HG03108 (cell line): ENCODE results near the gene COLEC12.

ENCODE experiments used
- ATAC-seq: cut with Tn5 transposase; IDR thresholded peaks from one replicate; pipeline ENCODE4 v1.9.1; 2021; ENCODE audit warnings: moderate library complexity; ENCODE audit not compliant: unreplicated experiment

Gene COLEC12

DNA sequence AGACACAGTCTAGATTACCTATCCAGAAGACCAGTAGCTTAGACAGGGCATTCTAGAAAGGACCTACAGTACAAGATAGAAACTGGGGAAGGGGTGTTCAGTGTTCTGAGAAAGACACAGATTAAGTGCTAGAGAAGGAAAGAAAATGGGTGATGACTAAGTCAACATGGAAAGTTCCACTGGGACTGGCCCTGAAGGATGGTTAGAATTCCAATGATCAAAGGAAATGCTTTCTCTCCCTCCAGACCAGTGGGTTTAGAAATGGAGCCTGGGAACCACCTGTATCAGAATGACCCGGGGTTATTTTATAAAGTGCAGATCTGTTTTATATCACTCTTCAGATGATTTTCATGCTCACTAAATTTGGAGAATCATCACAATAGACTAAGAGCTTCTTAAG lies 5.8 kb upstream of the COLEC12 start:
- ATAC-seq = no peak

DNA sequence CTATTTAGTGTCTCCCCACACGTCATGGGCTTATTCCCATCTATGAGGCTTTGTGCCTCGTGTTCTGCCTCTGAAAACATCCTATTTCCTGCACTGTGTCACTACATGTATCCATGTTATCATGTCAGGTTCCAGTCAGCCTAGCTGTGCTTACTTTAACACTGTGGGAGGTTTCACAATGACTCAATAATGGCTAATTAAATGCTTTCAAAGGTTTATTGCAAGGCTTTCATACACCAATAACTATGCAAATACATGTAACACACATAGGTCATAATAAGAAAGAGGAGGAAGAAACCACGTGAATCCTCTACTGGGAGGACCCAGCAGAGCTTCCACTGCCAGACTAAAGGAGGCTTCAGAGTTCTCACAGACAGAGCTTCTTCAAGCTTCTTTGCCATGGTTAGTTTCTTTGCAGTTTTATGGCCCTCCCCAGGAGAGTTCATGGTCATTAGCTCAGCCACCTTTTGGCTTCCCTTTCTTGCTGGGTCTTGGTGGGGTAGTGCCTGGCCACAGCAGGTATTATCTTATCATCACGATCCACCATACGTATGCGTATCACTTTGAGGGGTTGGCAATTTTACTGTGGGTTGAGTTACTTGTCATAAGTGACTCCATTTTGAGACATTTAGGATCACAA lies 5.1 kb upstream of the COLEC12 start:
- ATAC-seq = peak; percentile 93

DNA sequence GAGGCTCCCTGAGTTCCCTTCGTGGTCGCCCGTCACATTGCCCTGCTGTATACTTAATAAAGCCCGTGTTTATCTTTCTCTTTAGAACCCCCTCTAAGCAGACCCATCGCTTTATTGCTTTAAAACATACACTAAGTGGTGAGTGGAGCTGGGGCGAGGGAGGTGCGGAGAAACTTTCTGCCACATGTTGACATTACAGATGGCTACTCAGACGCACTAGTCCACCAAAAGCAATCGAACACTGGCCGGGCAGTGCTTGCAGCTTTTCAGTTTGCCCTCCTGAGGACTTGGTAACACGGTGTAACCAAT lies 859 bp upstream of the COLEC12 start:
- ATAC-seq = no peak

DNA sequence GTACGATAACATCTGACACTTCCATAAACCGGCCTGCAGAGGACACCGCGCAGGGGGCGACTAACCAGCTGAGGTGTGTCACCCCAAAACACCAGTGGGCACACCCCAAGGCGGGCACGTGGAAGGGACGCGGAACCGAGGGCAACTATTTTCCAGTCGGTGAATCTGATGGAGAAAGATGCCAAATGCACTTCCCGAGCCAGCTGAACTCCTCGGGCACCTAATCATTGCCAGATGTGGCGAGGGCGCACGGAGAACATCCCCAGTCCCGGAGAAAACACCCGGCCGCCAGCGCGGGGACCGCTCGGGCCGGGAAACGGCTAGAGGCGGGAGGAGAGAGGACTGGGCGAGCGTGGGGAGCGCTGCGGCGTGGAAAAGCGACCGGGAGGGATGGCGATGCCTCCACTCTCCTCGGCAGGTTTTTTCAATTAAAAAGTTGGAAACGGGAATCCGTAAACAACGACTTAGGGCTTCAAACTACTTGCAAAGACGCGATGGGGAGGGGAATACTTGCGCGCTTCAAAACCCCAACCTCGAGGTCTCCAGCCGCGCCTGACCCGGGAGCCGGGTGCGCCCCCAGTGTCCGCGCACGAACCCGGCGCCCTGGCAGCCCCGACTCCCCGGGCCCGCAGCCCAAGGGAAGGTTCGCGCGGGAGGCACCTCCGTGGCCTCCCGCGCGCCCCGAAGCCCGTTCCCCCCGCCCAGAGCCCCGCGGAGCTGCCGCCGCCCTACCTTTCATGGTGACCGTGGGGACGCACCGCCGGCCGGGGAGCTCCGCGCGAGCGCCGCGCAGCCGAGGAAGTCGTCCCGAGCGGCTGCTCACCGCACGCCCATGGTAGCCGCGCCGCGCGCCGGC lies 497 bp downstream of the COLEC12 start:
- ATAC-seq = no peak

DNA sequence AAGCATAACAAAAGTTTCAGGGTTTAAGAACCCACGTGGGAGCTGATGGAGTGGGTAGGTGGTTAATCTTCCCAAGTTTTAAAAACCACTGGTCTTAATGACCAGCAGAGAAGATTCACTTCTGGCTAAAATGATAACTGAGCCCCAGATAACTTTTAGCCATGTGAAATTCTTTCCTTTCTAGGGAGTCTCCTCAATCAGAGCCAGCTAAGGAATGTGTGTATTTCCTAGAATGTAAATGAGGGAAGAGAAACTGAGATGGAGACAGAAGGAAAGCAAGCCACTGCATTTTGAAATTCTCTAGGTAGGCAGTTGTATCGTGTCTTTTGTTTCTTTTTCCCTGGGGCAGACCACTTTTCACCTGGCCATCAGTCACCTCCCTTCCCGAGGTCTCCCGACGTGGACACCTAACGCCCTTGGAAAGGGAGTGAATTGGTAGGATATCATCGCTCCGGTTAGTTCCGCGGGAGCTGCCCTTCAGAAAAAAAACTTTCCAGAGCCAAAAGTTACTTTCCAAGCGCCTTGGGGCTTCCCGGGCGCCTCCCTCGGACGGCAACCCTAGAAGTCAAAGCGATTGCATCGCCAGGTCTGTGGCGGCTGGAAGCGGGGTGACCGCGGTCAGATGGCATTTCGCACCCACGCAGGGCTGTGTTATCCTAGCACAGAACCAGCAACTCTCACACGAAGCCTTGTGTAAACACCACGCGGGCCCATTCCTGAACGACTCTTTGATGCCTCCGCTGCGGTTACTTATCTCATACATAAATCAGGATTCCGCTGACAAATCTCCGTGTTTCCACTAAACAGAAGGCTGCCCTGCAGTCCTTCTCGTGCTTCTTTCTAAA lies 1.3 kb downstream of the COLEC12 start:
- no peak for ATAC-seq

DNA sequence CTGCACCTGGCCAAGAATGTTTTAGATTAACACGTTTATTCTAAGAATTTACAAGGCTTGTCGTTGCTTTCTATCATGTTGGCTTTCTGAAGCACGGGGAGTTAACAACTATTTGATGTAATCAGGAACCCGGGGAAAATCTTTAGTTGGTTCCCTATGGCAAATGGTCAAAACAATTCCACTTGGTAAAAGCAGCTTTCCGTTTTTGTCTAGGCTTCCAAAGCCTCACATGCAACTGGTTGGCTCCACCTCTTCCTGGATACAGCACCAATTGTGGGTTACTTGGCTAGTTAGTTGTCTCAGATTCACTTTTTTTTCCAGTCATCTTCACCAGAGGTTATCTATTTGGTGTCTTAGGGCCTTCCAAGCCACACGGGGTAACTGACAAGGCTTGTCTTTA lies 2.8 kb downstream of the COLEC12 start:
- no peak for ATAC-seq

DNA sequence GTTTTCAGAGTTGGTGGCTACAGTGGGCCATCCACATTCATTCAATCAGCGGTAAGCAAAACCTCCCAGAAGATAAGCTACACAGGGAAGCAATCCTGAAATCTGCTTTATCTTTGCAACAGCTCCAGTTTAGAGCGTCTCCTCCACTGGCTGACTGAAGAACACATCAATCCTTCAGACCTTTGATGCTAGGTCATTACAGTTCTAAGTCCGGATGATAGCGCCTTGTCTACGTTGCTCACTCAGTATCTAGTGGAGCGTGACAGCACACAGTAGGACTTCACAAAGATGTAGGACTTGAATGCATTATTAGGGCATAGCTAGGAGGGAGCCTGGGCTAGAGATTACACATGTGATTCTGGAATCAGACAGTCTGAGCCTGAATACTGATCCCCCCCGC lies 5.0 kb downstream of the COLEC12 start:
- ATAC-seq = no peak

DNA sequence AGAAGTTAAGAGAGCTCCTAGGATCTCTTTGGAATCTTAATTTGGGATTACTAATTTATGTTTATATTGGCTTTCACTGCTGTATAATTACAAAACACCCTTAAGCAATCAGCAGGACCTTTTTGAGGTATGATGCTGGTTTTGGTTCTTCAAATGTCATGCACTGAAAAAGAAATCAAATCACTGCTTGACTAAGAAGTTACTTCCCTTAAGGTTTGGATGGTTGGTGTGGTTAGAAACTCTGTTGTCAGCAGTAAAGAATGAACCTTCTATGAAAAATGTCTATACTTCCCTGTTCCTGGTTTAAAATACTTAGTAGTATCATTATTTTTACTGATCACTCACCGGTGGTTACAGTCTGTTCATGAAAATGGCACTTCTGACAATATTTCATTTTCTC lies 5.5 kb downstream of the COLEC12 start:
- ATAC-seq = peak; percentile 45

DNA sequence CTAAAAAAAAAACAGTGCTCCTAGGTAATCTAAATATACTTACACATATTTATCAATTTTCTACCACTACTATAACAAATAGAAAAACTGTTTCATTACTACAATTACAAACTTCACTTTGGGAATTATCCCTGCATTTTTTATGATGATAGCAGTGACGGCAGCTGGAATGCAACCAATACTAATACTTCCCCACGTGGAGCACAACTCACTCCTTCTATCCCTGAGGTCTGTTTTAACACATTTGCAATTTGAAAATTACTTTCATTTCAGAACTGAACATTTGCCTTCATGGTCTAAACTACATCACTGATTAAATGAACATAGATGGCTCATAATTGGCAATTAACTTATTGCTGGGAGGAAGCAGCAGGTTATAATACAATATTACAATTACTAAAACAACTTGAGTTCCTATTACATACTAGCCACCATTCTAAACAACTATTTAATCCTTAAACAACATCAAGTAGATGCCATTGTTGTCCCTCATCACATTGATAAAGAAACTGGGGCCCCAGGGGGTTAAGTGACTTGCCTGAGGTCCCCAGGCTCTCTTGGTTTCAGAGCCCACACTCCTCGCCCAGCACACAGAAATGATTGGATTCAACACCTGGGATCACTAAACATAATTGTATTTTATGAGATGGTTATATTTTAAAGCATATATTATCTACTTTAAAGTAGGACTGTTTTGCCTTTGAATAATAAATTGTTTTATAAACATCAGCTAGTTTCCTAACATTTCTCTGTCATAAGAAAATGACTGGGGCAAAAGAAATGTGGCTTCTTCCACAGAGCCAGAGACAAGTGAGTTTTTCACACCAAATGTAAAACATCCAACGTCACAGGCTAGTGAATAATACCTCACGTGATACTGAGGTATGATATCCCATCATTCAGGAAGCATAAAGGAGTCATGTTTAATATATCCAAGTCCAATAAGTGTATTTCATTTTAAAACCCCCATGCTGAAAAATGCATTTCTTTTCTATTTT lies 6.2 kb downstream of the COLEC12 start:
- no peak for ATAC-seq

DNA sequence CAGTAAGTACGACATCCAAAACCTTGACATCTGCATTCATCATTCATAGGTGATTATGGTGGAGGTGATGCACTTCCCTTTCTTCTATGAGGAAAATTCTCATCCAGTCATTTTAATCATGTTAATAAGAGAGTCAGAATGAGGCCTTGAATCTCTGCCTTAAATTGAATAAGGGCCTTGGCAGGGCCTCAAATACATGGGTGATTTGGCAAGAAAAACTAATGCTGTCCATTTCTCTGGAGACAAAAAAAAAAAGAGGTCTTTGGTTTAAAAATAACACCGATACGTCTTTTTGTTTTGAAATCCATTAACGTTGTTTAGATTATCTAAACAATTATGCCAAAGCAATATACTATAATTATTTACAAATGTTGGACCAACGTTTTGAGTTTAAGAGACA lies 8.1 kb downstream of the COLEC12 start:
- no peak for ATAC-seq

DNA sequence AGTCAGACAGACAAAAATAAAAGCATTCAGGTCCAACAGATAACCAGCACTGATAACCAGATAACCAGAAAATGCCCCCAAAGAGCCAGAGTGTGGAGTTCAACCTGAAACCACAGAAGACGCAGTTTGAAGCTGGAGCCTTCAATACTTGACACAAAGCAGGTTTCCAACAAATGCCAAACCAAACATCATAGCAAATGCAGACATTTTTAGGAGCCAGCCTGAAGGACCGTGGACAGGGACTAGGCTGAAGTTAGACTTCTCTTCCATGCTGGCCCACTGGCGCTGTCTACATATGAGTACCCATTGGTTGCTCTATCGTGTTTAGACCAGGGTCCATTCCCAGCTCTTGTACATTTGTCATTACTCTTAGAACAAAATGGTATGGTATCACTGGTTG lies 9.9 kb downstream of the COLEC12 start:
- ATAC-seq = no peak

DNA sequence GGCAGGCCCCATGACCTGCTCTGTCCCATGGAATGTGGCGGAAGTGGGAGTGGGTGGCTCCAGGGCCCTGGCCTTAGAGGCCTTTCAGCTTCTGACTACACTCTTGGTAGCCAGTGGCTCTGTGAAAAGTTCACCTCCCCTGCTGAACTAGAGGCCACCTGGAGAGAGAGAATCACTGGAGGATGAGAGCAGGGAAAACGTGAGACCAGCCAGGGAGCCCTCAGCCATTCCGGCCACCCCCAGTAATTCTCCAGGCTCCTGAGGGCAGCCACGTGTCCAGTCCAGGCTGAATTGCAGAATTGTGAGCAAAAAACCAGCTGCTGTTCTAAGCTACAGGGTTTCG lies 10.5 kb downstream of the COLEC12 start:
- no peak for ATAC-seq

DNA sequence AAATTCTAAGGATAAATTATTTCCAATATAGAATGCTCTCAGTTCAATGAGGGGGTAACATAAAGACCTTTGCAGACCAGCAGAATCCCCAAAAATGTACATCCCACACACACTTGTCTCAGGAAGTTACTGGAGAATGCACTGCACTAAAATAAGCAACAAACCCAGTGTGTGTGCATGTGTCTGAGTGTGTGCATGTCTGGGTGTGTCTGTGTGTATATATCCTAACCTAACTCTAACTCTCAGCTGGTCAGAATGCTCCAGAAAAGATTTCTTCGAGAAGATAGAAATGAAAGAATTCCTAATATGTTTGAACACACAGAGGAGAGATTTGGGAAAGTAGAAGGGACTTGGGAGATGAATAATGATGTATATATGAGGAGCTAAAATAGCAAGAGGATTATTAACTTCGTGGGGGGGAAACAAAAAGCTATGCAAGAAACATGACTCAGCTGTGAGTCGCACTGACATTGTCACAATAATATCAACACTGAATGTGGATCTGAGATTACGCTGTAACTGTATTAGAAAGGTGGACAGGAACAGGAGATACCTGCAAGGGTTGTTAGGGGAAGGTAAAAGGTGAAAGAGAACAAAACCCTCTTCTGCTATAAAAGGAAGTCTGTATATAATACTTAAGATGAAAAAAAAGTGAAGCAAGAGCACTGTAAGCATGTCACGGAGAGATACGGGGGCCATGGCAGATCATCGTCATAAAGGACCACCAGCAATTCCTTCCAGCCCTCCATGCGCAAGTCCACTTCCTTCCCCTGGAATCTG lies 11.1 kb downstream of the COLEC12 start:
- ATAC-seq = no peak

DNA sequence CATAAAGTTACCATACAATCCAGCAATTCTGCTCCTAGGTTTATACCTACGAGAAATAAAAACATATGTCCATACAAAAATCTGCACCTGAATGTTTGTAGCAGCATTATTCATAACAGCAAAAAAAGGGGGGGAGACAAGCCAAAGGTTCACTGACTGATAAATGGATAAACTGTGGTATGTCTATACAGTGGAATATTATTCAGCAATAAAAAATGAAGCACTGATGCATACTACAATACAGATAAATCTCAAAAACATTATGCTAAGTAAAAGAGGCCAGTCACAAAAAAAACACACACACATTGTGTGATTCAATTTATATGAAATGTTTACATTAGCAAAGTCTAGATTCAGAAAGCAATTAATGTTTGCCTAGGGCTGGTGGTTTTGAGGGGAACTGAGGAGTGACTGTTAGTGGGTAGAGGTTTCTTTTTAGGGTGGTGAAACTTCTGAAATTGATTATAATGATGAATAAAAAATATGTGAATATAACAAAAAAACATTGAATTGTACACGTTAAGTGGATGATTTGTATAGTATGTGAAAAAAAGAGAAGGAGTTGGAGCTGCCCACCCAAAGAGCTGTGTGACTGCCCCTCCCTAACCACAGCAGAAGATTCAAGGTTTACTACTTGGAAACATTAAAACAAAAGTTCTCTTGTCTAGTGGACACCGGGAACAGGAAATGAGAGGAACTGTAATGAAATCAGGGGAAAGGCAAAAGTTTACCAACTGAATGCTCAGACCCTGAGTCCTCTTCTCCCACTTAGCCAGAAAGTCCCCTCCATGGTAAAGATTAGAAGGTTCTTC lies 13.4 kb downstream of the COLEC12 start:
- ATAC-seq = no peak

DNA sequence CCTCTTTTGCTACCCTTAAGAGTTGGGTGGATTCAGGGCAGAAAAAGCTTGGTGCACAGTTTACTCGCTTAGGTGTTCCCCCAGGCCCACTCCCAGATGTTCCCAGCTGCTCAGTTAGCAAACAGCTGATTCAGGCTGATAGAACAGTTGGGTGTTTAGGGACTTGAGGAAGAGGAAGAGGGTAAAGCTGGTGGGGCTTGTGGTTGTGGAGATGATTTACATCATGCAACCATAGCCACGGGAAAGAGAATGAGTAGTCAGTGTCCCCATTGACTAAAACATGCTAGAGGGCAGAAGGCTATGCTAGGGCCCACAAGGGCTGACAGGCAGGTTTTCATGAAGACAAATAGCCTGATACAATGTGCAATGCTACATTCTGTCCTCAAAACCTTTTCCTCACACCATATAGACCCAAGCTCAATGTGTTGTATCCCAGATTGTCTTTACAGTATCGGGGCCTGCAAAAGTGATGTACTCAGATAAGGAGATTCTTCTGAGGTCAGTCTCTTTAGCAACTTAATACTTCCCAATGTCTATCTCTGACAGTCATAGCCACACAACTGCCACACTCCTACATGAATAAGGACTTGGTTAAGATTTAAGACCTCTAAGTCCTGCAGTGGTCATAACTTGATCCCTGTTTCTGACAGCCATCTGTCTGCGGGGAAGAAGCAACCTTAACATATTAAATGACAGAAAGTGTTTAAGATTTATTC lies 15.6 kb downstream of the COLEC12 start:
- ATAC-seq = peak; percentile 73

DNA sequence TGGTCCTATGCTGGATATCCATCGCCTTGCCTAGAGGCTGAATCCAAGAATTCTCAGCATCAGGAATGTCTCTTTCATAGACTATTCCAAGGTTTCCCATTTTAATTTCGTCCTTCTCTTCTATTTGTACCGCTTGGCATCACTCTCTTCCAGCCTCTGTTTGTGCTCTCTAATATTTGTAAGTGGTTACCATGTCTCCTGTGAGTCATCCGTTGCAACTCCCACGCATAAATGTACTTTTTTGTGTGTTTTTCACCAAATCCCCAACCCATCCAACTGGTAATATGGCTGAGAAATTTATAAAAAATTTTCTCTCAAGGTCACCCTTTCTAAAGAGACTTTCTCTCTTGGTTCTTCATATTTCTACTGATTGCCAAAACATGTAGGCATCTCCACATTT lies 21.8 kb downstream of the COLEC12 start:
- ATAC-seq = no peak

DNA sequence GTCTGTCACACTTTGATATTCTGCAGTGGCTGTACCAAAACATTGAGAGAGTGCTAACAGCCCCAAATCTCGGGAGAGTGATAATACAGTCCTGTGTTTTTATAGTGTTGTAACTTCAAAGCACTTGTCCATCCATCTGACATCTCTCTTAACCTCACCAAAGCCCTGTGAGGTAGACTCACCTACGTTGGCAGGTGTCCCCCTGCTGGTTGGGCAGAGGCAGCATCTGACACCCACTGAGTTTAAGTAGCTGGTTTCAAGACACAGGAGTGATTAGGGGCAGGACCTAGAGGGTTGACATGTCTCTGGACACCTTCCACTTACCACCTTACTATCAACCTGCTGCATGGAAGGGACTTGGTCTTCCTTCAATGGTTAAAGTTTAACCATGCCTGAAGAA lies 22.9 kb downstream of the COLEC12 start:
- no peak for ATAC-seq

DNA sequence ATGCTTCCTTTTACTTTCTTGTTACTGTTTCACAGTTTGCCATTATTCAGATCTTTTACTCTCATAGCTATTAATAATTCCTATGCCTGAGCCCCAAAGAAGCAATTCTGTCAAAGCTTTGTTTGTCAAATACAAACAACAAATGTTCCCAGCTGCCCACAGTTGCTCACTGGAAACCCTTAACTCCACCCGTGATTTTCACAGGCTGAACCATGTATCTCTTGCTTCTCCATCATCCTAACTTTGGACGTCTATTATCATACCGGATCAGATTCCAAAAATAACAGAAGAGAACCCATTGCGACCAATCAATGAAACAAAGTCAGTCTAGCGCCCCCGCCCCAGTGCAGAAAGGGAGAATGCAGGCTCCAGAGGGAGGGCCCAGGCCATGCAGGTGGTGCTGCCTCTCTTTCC lies 24.2 kb downstream of the COLEC12 start:
- no peak for ATAC-seq
